GM23248 (cell line): ENCODE results near the gene NDUFS6.

ENCODE experiments used
- EZH2 ChIP-seq: fragments of 200-600 bp; sonication (generic); IDR thresholded peaks from 2 replicates; pipeline ENCODE4 v1.6.1; 2018; ENCODE audit warnings: antibody characterized with exemption, mild to moderate bottlenecking; ENCODE audit not compliant: insufficient read depth, poor library complexity, severe bottlenecking
- EZH2phosphoT487 ChIP-seq: fragments of 200-600 bp; sonication (generic); IDR thresholded peaks from 2 replicates; pipeline ENCODE4 v1.6.1; 2018; ENCODE audit warnings: antibody characterized with exemption, moderate library complexity, mild to moderate bottlenecking, low read depth; ENCODE audit not compliant: insufficient read depth

DNA sequence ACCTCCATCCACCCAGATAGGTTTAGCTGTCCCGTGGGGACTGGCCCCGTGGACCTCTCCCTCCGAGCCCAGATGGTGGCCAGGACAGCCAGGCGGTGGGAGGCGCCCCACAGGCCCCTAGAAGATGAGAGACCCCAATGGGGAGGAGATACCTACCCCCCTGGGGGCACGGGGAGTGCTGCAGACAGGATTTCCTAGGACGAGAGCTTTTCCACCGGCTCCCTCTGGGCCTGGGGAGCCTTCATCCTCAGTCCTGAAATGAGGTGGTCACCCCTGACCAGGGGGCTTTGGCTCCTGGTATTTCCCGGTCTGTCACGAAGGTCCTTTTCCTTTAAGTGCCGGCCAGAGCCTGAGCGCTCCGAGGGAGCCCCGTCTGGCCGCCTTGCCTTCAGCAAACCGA is 48.3 kb upstream of the NDUFS6 start:
- no peak for TF ChIP-seq EZH2phosphoT487
- TF ChIP-seq EZH2, result no peak
